Activated naive CD4-positive, alpha-beta T cell treated with anti-CD3 and anti-CD28 coated beads, Interleukin-2, amount 50 U/mL, for 72 hours (primary cell): ENCODE measurements around the gene ZNF638. TPM values are rescaled to one million over a fixed set of nuclear protein-coding genes. Genes with fewer than 3 reads are reported as not detected.
A peak's percentile ranks its signal among the peaks of the same experiment; 100 is the strongest.
"Not testable (repeated sequence)": the region's sequence is repeated elsewhere in the genome, so short reads cannot be mapped to it uniquely, and the experiment has no call there.

Experiments used
- ATAC-seq, 2 donors: fragments of 150-1000 bp; cut with Tn5 transposase; 2 replicates each; pipeline ENCODE4 v1.10.0; 2021; ENCODE audit warnings: mild to moderate bottlenecking in 2 of 2, moderate library complexity in 2 of 2
- DNase-seq, 2 donors: peaks; one replicate each; pipeline ENCODE4 v3.0.0; 2021 to 2022; ENCODE audit warnings: low spot score in 2 of 2
- H3K27ac Mint-ChIP-seq, 2 donors: one replicate each; pipeline ENCODE4 v1.8.0; 2022; ENCODE audit warnings: mild to moderate bottlenecking in 2 of 2, mixed read lengths in 2 of 2
- H3K36me3 Mint-ChIP-seq, 2 donors: one replicate each; pipeline ENCODE4 v1.8.0; 2022; ENCODE audit warnings: mixed read lengths in 2 of 2
- H3K9me3 Mint-ChIP-seq, 2 donors: one replicate each; pipeline ENCODE4 v1.8.0; 2022; ENCODE audit warnings: mixed read lengths in 2 of 2
- total RNA-seq, 2 donors: library from RNA; stranded (reverse); gene quantifications; one replicate each; pipeline ENCODE4 v1.2.3, GENCODE V29; 2022

Gene ZNF638
- total RNA-seq, 2 donors from 2014 or later: 111 to 126 TPM

- DNase-seq: no peak
- no peak overlapping the region for H3K27ac Mint-ChIP-seq
- no peaks in the 10 kb centered on the region for H3K9me3 Mint-ChIP-seq
- no peak for ATAC-seq
- H3K36me3 Mint-ChIP-seq: peaks cover 26 to 27% of the 10 kb centered on the region in 2 donors
These were observed 1.4 kb upstream of the ZNF638 start for GRCh38 chr2:71330155-71330554.

GRCh38 chr2:71330585-71331330 lies 824 bp upstream of the ZNF638 start:
- H3K36me3 Mint-ChIP-seq: peaks cover 26 to 27% of the 10 kb centered on the region in 2 donors
- H3K9me3 Mint-ChIP-seq: no peaks in the 10 kb centered on the region
- H3K27ac Mint-ChIP-seq: peak overlapping the region; percentile 94 to 96
- ATAC-seq (no peak), DNase-seq (no peak)

- H3K27ac Mint-ChIP-seq: peak overlapping the region; percentile 94 to 96
- DNase-seq, ATAC-seq, H3K9me3 Mint-ChIP-seq: not testable (repeated sequence)
- H3K36me3 Mint-ChIP-seq: peaks cover 26 to 27% of the 10 kb centered on the region in 2 donors
These were observed 326 bp upstream of the ZNF638 start for GRCh38 chr2:71331331-71331580.

- ATAC-seq: peak in 1 of 2 donors; percentile 5
- no peak for DNase-seq
- Mint-ChIP-seq H3K36me3 (peaks cover 26 to 27% of the 10 kb centered on the region in 2 donors), H3K9me3 (no peaks in the 10 kb centered on the region), H3K27ac (peak overlapping the region; percentile 96 to 99)
These were observed 834 bp downstream of the ZNF638 start for GRCh38 chr2:71332435-71332796.

GRCh38 chr2:71333619-71334018 lies 2.0 kb downstream of the ZNF638 start:
- Mint-ChIP-seq H3K9me3 (no peaks in the 10 kb centered on the region), H3K36me3 (peaks cover 26 to 34% of the 10 kb centered on the region in 2 donors), H3K27ac (peak overlapping the region; percentile 31 to 76)
- no peak for DNase-seq
- no peak for ATAC-seq

- DNase-seq (no peak), ATAC-seq (no peak)
- Mint-ChIP-seq H3K9me3 (no peaks in the 10 kb centered on the region), H3K27ac (no peak overlapping the region), H3K36me3 (peaks cover 26 to 45% of the 10 kb centered on the region in 2 donors)
These were observed 4.8 kb downstream of the ZNF638 start for GRCh38 chr2:71336384-71336783.

- no peaks in the 10 kb centered on the region for H3K9me3 Mint-ChIP-seq
- ATAC-seq: no peak
- peaks cover 22 to 41% of the 10 kb centered on the region in 2 donors for H3K36me3 Mint-ChIP-seq
- no peak overlapping the region for H3K27ac Mint-ChIP-seq
- no peak for DNase-seq
These were observed 5.2 kb downstream of the ZNF638 start for GRCh38 chr2:71336802-71337201.

- H3K9me3 Mint-ChIP-seq: no peaks in the 10 kb centered on the region
These were observed 6.2 kb downstream of the ZNF638 start for GRCh38 chr2:71337776-71338175.

GRCh38 chr2:71339685-71340084 lies 8.1 kb downstream of the ZNF638 start:
- H3K9me3 Mint-ChIP-seq: no peaks in the 10 kb centered on the region
- ATAC-seq (no peak), DNase-seq (no peak)
- H3K27ac Mint-ChIP-seq: no peak overlapping the region
- peaks cover 0 to 32% of the 10 kb centered on the region in 2 donors for H3K36me3 Mint-ChIP-seq

More at GRCh38 chr2:71337776-71338175, 6.2 kb downstream of the ZNF638 start:
- DNase-seq (no peak), ATAC-seq (no peak)
- Mint-ChIP-seq H3K36me3 (peaks cover 12 to 32% of the 10 kb centered on the region in 2 donors), H3K27ac (no peak overlapping the region)

- Mint-ChIP-seq H3K36me3 (peaks cover 0 to 32% of the 10 kb centered on the region in 2 donors), H3K27ac (no peak overlapping the region), H3K9me3 (no peaks in the 10 kb centered on the region)
- ATAC-seq (no peak), DNase-seq (no peak)
These were observed 8.6 kb downstream of the ZNF638 start for GRCh38 chr2:71340176-71340575.

GRCh38 chr2:71341645-71342044 lies 10.1 kb downstream of the ZNF638 start:
- Mint-ChIP-seq H3K36me3 (peaks cover 0 to 42% of the 10 kb centered on the region in 2 donors), H3K9me3 (no peaks in the 10 kb centered on the region), H3K27ac (no peak overlapping the region)
- DNase-seq: no peak
- ATAC-seq: no peak

GRCh38 chr2:71346065-71346464 lies 14.5 kb downstream of the ZNF638 start:
- no peak for DNase-seq
- peaks cover 15 to 44% of the 10 kb centered on the region in 2 donors for H3K36me3 Mint-ChIP-seq
- no peak overlapping the region for H3K27ac Mint-ChIP-seq
- no peaks in the 10 kb centered on the region for H3K9me3 Mint-ChIP-seq
- no peak for ATAC-seq

GRCh38 chr2:71347517-71347916 lies 15.9 kb downstream of the ZNF638 start:
- ATAC-seq: no peak
- Mint-ChIP-seq H3K9me3 (no peaks in the 10 kb centered on the region), H3K36me3 (peaks cover 15 to 47% of the 10 kb centered on the region in 2 donors), H3K27ac (no peak overlapping the region)
- DNase-seq: no peak

GRCh38 chr2:71348302-71348701 lies 16.7 kb downstream of the ZNF638 start:
- Mint-ChIP-seq H3K36me3 (peaks cover 15 to 44% of the 10 kb centered on the region in 2 donors), H3K27ac (no peak overlapping the region), H3K9me3 (no peaks in the 10 kb centered on the region)
- ATAC-seq (no peak), DNase-seq (no peak)

- Mint-ChIP-seq H3K9me3 (no peaks in the 10 kb centered on the region), H3K36me3 (peaks cover 26 to 46% of the 10 kb centered on the region in 2 donors), H3K27ac (peak overlapping the region in 1 of 2 donors; percentile 29)
- DNase-seq (no peak), ATAC-seq (peak; percentile 68 to 76)
These were observed 21.7 kb downstream of the ZNF638 start for GRCh38 chr2:71353248-71353647.

- Mint-ChIP-seq H3K36me3 (peaks cover 15 to 39% of the 10 kb centered on the region in 2 donors), H3K9me3 (no peaks in the 10 kb centered on the region), H3K27ac (no peak overlapping the region)
- peak; percentile 68 to 90 for ATAC-seq
- no peak for DNase-seq
These were observed 27.5 kb downstream of the ZNF638 start for GRCh38 chr2:71358931-71359671.

- H3K9me3 Mint-ChIP-seq: no peaks in the 10 kb centered on the region
- peaks cover 15 to 43% of the 10 kb centered on the region in 2 donors for H3K36me3 Mint-ChIP-seq
- ATAC-seq (no peak), DNase-seq (no peak)
- no peak overlapping the region for H3K27ac Mint-ChIP-seq
These were observed 28.9 kb downstream of the ZNF638 start for GRCh38 chr2:71360434-71360975.
